Cardiac fibroblast (primary cell): ENCODE measurements around the gene SMC4.
"Not testable (repeated sequence)": the region's sequence is repeated elsewhere in the genome, so short reads cannot be mapped to it uniquely, and the experiment has no call there.

Experiments used
- DNase-seq, 2 donors: peaks; one replicate each; pipeline versions ENCODE4 v3.0.0 to v3.0.0-alpha.2; 2010; ENCODE audit warnings: low read depth in 2 of 2
- H3K4me3 ChIP-seq, 2 donors: replicated peaks in 1 of 2; 1 replicate in 1 of 2; 2 replicates in 1 of 2; pipeline ENCODE4 v1.5.1; 2011; ENCODE audit warnings: low read depth in 2 of 2, low read length in 2 of 2, mild to moderate bottlenecking in 2 of 2, moderate library complexity in 1 of 2
- CTCF ChIP-seq: IDR thresholded peaks from one replicate; pipeline ENCODE4 v1.5.1; 2011; ENCODE audit warnings: low read depth, mild to moderate bottlenecking, low read length, inconsistent platforms

SMC4 gene

GRCh38 chr3:160450846-160451245 is 51.4 kb downstream of the SMC4 start:
- DNase-seq: peak; percentile 76 to 90
- H3K4me3 ChIP-seq: peak overlapping the region in 1 of 2 donors; percentile 88
- peak; percentile 21 for TF ChIP-seq CTCF

- H3K4me3 ChIP-seq: no peak overlapping the region
- no peak for TF ChIP-seq CTCF
- peak in 1 of 2 donors; percentile 30 for DNase-seq
Observed at GRCh38 chr3:160451602-160452001, 52.2 kb downstream of the SMC4 start.

GRCh38 chr3:160452251-160452650 is 52.8 kb downstream of the SMC4 start:
- DNase-seq, H3K4me3 ChIP-seq: not testable (repeated sequence)

GRCh38 chr3:160454995-160455394 is 55.5 kb downstream of the SMC4 start:
- no peak overlapping the region for H3K4me3 ChIP-seq
- DNase-seq: no peak
- TF ChIP-seq CTCF: no peak

- DNase-seq: no peak
- H3K4me3 ChIP-seq: no peak overlapping the region
Observed at GRCh38 chr3:160455846-160456245, 56.4 kb downstream of the SMC4 start.

GRCh38 chr3:160458151-160458550 is 58.7 kb downstream of the SMC4 start:
- H3K4me3 ChIP-seq: no peak overlapping the region
- no peak for TF ChIP-seq CTCF
- no peak for DNase-seq

More at GRCh38 chr3:160455846-160456245, 56.4 kb downstream of the SMC4 start:
- no peak for TF ChIP-seq CTCF

- TF ChIP-seq CTCF: no peak
- DNase-seq: no peak
- H3K4me3 ChIP-seq: no peak overlapping the region
Observed at GRCh38 chr3:160459450-160459970, 60.1 kb downstream of the SMC4 start.
